ES-I3 (cell line): ENCODE results near the gene ZNF521.

Source experiments
- H3K36me3 ChIP-seq: 2 replicates; pipeline ENCODE4 v1.6.1; 2013; ENCODE audit warnings: mild to moderate bottlenecking, low read length, control low read depth, moderate library complexity; ENCODE audit not compliant: insufficient read depth
- H3K4me1 ChIP-seq: 2 replicates; pipeline ENCODE4 v1.6.1; 2013; ENCODE audit warnings: mild to moderate bottlenecking, control low read depth, low read length; ENCODE audit not compliant: insufficient read depth
- H3K9ac ChIP-seq: 2 replicates; pipeline ENCODE4 v1.6.1; 2013; ENCODE audit warnings: low read depth, mild to moderate bottlenecking, low read length, moderate library complexity
- H3K9me3 ChIP-seq: 2 replicates; pipeline ENCODE4 v1.6.1; 2013; ENCODE audit warnings: mild to moderate bottlenecking, low read length, moderate library complexity; ENCODE audit not compliant: control insufficient read depth, insufficient read depth

Gene ZNF521

DNA sequence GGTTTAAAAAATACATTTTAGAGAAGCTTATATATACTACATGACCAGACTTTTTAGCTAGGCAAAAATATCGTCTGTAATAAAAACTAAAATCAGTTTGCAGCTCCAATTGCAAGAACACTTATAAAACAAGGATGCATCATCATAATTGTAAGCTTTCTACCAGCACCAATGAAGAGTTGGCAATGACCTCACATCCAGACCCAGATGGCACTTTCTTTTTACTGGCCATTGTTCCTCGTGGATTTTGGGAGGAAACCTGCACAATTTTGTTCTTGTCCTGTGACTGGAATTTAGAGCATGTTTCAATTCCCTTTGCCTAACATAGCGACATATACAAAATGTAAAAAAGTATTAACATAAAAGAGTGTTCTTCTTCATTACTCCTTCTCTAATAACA is 174.3 kb downstream of the ZNF521 start:
- H3K9ac ChIP-seq, result no peak overlapping the region
- no peaks in the 10 kb centered on the region for H3K36me3 ChIP-seq
- no peaks in the 10 kb centered on the region for H3K9me3 ChIP-seq
- no peaks in the 10 kb centered on the region for H3K4me1 ChIP-seq

DNA sequence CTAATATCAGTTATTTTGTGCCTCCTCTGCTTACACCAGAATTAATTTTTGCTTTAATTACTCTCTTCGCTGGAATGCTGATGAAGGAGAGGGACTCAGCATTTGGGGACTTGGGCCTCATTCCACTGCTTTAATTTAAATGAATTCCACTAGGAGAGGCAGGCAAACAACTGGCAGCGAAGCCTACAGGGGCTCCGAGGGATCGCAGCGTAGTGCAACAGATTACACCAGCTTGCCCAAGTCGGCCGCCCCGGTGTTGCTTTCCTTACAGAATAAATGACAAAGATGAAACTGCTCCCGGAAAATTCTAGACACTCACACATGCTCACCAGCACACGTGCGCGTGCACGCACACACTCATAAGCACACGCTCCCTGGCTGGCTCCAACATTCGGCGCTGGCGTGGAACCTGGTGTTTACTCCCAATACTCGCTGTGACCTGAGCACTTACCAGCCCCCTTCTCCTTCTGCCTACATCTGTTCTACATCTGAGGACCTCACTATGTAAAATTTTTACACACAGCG is 175.4 kb downstream of the ZNF521 start:
- H3K36me3 ChIP-seq, result no peaks in the 10 kb centered on the region
- H3K9ac ChIP-seq, result no peak overlapping the region
- H3K4me1 ChIP-seq, result no peaks in the 10 kb centered on the region
- H3K9me3 ChIP-seq, result no peaks in the 10 kb centered on the region

DNA sequence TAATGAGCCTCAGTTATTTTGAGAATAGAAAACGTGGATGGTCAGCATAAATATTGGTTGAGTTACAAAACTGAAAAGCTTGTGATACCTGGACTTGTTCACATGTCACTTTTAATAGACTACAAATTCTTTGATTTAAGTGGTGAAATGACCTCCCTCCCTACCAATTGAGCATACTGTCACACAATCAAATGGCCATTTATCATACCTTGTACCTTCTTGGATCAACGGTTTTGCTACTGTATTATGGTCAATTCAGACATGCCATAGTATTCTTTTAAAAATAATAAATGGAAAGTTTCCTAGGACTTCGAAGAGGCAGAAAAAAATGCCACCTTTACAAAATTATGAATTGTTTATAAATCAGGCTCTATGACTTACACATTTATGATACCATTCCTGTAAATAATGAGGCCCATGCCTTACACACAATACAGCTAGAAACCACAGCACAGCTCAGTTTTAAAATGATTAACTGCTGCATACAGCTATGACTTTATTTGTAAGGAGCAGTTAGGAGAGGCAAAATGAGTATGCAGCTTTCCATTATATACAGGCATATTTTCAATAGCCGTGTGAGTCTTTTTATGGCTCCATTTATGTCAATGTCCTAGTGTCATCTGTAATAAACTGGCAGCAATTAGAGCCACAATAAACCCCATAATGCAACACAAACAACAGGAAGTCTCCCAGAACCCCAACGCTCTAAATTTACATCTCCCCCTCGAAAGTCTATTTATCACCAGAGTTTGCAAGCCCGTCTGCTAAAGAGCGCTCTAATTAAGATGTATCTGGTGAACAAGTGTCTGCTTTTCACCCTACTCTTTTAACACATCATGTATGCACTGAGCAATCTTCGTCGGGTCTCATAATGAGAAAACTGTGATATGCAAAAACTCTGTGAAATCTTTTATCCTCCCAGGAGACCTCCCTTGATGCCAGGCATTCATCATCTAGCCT is 176.1 kb downstream of the ZNF521 start:
- H3K4me1 ChIP-seq, result no peaks in the 10 kb centered on the region
- no peak overlapping the region for H3K9ac ChIP-seq
- no peaks in the 10 kb centered on the region for H3K9me3 ChIP-seq
- H3K36me3 ChIP-seq, result no peaks in the 10 kb centered on the region

DNA sequence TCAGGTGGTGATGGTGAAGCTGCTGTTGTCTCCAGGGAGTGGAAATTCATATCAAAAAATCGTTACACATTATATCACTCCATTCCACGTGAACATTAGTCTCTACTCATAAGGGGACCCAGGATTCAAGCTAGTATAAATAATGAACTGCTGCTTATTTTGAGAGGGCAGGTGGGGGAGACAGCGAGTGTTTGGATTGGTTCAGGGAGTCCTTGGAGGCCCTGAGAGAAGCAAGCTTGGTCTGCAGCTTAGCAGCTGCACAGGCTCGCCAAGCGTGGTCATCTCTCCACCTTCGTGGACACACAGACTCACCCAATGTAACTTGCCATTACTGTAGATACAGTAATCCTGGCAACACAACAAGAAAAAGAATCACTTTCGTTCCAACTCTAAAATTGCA is 177.6 kb downstream of the ZNF521 start:
- no peaks in the 10 kb centered on the region for H3K9me3 ChIP-seq
- no peaks in the 10 kb centered on the region for H3K4me1 ChIP-seq
- no peak overlapping the region for H3K9ac ChIP-seq
- no peaks in the 10 kb centered on the region for H3K36me3 ChIP-seq

DNA sequence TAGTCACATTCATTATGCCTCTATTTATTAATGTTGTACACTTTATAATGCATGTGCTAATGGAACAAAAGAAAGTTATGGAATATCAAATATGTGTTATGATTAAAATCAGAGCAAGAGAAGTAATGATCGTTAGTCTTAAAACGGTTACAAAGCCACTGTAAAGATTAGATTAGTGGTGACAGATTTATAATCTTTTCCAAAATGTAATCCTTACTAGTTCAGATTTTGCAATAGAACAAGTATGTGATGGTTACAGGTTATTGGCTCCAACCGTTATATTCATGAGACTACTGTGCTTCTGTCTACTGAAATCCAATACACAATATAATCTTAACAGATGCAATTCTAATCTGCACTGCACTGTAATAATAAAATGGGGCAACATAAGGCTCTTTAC is 180.6 kb downstream of the ZNF521 start:
- Histone ChIP-seq H3K9ac (no peak overlapping the region), H3K9me3 (no peaks in the 10 kb centered on the region), H3K36me3 (no peaks in the 10 kb centered on the region), H3K4me1 (no peaks in the 10 kb centered on the region)

DNA sequence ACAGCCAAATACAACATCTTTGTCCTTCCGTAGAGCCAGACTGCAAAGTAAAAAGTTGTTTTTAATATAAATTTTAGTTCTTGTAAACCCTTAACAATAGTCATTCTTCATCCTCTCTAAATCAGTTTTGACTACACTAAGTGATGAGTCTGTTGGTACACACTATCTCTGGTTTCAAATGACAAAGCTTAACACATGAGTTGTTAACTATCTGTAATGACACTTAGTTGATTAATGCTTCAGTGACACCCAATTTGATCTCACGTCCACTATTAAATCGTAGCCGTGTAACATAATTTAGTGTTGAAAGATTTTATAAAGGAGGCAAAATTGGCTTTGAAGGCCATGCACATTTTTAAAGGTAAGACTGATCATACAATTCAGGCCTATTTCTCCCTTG is 181.6 kb downstream of the ZNF521 start:
- no peak overlapping the region for H3K9ac ChIP-seq
- no peaks in the 10 kb centered on the region for H3K4me1 ChIP-seq
- no peaks in the 10 kb centered on the region for H3K36me3 ChIP-seq
- H3K9me3 ChIP-seq, result no peaks in the 10 kb centered on the region

DNA sequence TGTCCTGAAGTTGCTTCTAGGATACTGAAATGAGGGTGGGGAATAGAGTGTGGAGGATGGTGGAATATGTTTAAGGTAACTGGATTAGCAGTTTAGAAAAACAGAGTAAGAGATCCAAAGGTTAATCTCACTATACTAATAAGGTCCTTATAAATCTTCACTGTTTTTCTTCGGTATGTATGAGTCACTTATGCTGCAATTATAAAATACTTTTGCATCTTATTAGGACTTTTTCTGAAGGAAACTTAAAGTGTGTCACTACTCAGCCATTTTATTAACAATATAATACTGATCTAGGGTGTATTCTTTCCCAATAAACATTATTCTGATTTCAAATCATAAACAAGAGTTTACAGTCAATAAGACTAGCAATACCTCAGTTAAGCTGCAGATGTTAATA is 182.3 kb downstream of the ZNF521 start:
- H3K4me1 ChIP-seq, result no peaks in the 10 kb centered on the region
- no peak overlapping the region for H3K9ac ChIP-seq
- H3K36me3 ChIP-seq, result no peaks in the 10 kb centered on the region
- no peaks in the 10 kb centered on the region for H3K9me3 ChIP-seq

DNA sequence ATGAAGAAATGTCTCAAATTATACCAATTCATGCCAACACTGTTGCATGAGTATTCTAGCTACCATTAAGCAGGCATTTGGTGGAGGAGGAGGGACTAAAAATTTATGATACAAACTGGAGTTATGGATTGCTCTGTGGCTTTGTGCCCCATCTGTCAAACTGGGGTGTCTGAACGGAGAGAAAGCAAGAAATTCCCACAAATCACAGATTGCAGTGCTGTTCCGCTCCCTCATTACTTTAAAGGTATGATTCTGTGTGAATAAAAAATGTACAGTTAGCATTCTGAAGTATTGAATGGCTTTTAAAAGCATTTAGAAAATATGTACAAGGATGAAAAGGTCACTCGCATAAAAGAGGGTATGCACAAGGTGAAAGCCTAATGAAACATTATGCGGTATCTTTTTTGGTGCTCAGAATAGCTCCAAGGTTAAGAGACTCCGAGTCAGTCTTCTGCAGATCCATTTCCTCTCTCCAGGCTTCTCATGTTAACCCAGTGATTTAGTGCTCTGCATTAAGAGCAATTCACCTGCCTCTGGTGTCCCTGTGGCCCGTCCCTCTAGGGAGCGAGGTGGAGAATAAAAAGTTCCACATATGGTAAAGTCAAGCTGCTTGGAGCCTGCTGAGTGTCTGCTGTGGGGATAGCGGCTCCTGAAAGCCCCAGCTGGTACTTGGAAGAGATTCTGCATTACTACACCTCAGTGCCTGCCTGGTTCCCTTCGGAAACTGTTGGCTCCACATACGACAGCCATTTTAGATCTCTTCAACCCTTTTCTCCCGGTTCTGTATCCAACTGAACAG is 184.2 kb downstream of the ZNF521 start:
- no peaks in the 10 kb centered on the region for H3K9me3 ChIP-seq
- H3K4me1 ChIP-seq, result no peaks in the 10 kb centered on the region
- H3K36me3 ChIP-seq, result no peaks in the 10 kb centered on the region
- no peak overlapping the region for H3K9ac ChIP-seq

DNA sequence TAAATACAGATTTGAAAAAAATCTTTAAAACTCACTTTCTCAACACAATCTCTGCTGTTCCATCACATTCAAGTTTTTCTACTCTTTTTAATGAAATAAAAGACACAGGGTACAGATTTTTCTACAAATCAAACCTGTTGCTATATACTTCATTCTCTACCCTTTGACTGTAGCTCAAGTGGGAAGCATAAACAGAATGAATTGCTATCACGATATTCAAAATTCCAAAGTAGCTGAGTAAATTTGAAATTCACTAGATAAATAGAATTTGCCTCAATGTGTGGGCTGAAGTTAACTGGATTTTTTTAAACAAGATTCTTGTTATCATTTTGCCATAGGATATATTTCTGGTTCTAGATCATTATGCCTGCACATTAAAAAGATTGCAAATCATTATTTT is 185.9 kb downstream of the ZNF521 start:
- no peaks in the 10 kb centered on the region for H3K9me3 ChIP-seq
- no peaks in the 10 kb centered on the region for H3K36me3 ChIP-seq
- no peaks in the 10 kb centered on the region for H3K4me1 ChIP-seq
- no peak overlapping the region for H3K9ac ChIP-seq

DNA sequence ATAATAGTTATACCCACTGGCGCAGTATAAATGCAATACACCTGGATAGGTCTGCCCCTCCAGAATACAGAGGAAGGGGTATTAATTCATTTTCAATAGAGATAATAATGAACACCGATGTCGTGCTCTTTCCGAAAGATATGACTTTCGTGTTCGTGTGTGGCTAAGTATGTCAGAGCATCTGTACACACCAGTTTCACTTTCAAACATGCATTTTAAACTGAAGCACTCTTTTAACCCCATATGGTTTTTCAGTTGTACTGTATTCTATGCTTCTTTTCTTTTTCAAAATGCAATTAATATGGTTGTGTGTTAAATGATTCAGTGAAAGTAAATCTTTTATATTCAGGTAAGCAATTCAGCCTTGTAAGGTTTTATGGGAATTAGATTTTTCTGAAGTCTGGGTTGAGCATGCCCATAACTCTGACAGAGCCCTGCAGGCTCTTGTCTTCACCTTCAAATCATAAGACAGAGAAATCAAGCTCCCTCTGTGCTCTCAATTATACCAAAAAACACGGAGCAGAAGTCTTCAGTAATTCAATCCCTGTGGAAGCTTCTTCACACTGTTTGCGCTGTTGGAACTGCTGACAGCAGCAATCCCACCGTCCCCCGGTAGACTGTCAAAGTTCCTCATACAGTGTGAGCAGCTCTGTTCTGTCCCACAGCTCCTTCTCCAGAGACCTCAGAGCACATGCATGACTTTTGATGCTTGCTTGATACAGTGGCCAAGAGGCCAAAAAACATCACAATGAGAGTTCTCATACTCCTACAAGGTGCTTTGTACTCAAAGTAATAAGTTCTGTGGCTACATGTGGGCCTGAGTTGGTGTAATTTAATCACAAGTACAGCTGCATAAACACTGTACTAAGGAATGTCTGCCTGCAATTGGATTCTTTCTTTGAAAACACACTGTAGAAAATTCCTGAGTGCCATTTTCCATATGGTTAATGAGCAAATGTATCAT is 186.8 kb downstream of the ZNF521 start:
- no peak overlapping the region for H3K9ac ChIP-seq
- H3K4me1 ChIP-seq, result no peaks in the 10 kb centered on the region
- no peaks in the 10 kb centered on the region for H3K36me3 ChIP-seq
- H3K9me3 ChIP-seq, result no peaks in the 10 kb centered on the region

DNA sequence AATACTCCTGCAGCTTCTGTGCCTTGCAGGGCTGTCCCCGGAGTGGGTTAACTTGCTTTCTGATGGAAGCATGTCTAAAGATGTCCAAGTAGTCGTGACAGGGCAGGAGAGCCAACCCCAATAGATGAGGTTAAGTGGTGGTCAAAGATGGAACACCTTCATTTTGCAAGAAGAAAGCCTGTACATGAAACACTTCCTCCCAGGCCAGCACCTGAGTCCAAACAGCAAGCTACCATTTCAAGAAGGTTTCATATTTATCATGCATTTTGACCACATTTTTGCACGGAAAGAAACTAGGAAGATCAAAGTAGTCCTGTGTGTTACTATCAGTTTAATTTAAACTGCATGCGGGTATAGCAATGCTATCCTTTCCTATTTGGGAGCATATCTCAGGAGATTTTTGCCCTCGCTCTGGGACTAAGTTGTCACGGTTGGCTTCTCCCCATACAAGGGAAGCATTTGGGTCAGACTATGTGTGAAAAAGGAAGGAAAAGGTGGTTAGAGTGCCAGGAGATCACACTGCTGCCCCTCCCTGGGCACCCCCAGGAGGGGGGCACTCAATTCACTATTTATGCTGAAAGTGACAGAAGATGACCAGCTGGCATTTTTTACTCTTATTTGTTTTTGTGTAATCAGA is 187.6 kb downstream of the ZNF521 start:
- no peaks in the 10 kb centered on the region for H3K4me1 ChIP-seq
- H3K9ac ChIP-seq, result no peak overlapping the region
- no peaks in the 10 kb centered on the region for H3K9me3 ChIP-seq
- H3K36me3 ChIP-seq, result no peaks in the 10 kb centered on the region

DNA sequence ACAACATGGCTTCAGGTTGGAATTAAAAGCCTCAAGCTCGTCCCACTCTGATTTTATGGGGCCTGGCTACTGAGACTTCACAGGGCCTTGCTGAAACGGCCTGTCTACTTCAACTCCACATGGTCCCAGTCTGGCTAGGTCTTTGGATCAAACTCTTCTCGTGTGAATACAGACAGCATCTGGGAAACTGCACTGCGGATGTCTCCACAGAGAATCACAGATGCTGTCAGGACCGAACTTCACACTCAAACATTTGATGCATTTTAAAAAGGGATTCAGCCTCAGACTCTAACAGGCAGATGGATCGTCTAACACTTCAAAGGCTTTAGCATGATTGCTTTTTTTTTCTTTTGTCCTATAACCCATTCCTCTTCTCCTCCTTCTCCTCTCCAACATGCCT is 198.5 kb downstream of the ZNF521 start:
- no peaks in the 10 kb centered on the region for H3K36me3 ChIP-seq
- H3K9ac ChIP-seq, result no peak overlapping the region
- no peaks in the 10 kb centered on the region for H3K4me1 ChIP-seq
- H3K9me3 ChIP-seq, result peaks cover 2% of the 10 kb centered on the region; the same call in 1 of the 2 replicates

DNA sequence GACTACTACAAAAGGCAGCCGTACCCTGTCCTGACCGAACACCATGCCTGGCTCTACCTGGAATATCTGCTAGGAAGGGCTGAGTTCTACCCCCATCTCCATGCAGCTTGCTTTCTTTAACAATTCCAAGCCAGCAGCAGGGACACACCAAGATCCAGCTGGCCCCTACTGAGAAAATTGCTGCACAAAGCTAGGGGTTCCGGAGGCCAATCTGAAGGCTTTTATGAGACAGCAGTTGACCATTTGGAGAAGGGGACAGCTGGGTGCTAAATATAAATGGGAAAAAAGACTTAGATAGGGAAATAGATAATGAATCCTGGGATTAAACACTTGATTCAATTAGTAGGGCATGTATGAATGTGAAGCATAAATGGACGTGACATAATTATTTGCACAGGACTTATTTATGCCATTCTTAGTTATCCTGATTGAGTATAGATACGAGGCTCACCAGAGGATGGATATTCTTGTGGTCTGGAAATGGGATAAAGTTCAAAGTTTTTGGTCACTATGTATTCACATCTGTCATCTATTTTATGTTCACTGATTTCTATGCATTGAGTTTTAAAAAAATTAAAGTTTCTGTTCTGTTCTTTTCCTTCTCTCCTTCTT is 204.0 kb downstream of the ZNF521 start:
- Histone ChIP-seq H3K9ac (no peak overlapping the region), H3K9me3 (no peaks in the 10 kb centered on the region), H3K4me1 (no peaks in the 10 kb centered on the region), H3K36me3 (no peaks in the 10 kb centered on the region)
